NCI-H345 treated with DMSO at 0.1 percent for 48 hours (cell line): ENCODE measurements around the gene OST4.

Source experiments
- DNase-seq: peaks from one replicate; lab custom pipeline; 2025; ENCODE audit not compliant: unreplicated experiment; lab: John Stamatoyannopoulos, UW

Gene OST4

DNA sequence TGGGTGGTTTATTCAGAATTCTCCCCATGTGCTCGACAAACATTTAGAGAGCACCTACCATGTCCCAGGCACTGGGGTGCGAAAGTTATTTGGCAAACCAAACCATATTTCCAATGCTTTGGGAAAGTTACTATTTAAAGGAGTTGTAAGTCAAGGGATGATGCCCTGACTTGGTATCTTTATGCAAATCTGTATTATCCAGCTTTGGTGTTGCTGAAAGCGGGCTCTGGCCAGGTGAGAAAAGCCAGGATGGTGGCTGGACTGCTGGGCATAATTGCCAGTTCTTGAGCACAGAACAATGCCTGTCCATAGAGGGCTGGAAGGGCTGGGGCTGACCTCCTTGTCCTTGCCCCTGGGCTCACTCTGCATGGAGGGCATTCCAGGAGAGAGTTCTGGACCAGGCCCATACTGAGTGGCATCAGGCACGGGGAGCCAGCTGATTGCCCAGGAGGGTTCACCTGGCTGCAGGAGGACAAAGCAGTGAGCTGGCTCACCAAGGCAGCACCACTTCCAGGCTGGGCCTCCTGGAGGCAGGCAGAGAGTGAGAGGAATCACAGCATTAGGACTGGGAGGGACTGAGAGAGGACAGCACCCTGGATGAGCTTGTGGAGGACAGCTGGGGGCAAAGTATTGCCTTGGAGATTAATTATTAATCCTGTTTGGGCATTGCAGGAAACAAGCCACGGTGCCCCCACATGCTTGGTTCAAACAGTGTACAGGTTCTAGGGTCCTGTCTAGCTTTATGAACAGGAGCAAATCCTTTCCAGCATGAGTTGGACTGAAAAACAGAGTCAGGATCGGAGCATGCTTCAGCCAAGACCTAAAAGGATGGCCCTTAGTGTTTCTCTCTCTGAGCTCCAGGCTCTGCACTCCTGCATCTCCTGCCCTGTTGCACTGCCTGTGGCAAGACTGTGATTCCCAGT lies 22.2 kb upstream of the OST4 start:
- no peak for DNase-seq

- DNase-seq = no peak
Observed at GRCh38 chr2:27092696-27093429, 21.4 kb upstream of the OST4 start.

GRCh38 chr2:27091746-27092695 lies 20.6 kb upstream of the OST4 start:
- DNase-seq = no peak

GRCh38 chr2:27089111-27089954 lies 17.9 kb upstream of the OST4 start:
- no peak for DNase-seq

DNA sequence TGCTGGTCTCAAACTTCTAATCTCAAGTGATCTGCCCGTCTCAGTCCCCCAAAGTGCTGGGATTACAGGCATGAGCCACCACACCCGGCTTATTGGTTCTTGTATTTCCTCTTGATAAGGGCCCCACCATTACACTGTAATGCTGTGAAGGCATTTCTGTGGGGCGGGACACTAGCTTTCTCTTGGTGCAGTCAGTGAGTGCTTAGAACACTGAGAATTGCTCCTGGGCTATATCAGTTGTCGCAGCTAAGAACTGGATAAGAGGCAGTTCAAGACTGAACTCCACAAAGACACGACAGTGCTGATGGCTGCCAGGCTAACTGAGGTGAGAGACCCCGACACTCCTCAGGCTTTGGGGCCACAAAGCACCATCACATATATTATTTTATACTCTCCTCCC lies 17.2 kb upstream of the OST4 start:
- no peak for DNase-seq

- DNase-seq = no peak
Observed at GRCh38 chr2:27087823-27088410, 16.5 kb upstream of the OST4 start.

DNA sequence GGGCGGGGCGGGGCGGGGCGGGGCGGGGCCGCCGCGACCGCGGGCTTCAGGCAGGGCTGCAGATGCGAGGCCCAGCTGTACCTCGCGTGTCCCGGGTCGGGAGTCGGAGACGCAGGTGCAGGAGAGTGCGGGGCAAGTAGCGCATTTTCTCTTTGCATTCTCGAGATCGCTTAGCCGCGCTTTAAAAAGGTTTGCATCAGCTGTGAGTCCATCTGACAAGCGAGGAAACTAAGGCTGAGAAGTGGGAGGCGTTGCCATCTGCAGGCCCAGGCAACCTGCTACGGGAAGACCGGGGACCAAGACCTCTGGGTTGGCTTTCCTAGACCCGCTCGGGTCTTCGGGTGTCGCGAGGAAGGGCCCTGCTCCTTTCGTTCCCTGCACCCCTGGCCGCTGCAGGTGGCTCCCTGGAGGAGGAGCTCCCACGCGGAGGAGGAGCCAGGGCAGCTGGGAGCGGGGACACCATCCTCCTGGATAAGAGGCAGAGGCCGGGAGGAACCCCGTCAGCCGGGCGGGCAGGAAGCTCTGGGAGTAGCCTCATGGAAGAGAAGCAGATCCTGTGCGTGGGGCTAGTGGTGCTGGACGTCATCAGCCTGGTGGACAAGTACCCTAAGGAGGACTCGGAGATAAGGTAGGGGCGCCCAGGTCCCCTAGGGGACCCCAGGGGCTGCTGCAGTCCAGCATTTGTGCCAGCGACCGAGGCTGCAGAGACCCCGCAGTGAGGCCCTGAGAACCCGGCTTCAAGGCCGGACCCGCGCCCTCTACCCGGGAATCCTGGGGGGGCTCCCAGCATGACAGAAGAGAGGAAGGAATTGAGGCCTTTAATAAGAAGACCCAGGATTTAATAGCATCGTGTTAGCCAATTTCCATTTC lies 15.5 kb upstream of the OST4 start, which contains the start of gene KHK:
Gene KHK, plus strand, starts transcription at position 49 of the 870 bp plus-strand sequence. Its CDS starts 488 bp downstream, at position 537.
- DNase-seq = peak; percentile 70

- peak; percentile 92 for DNase-seq
Observed at GRCh38 chr2:27086090-27086723, 14.8 kb upstream of the OST4 start.

DNA sequence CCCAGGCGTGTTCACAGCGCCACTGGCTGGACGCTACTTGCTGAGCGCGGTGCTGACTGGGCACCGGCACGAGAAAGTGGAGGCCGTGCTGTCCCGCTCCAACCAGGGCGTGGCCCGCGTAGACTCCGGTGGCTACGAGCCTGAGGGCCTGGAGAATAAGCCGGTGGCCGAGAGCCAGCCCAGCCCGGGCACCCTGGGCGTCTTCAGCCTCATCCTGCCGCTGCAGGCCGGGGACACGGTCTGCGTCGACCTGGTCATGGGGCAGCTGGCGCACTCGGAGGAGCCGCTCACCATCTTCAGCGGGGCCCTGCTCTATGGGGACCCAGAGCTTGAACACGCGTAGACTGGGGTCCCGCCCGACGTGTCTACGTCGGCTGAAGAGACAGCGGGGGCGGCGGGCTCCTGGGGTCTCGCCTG lies 14.2 kb upstream of the OST4 start:
- DNase-seq = peak; percentile 16

DNA sequence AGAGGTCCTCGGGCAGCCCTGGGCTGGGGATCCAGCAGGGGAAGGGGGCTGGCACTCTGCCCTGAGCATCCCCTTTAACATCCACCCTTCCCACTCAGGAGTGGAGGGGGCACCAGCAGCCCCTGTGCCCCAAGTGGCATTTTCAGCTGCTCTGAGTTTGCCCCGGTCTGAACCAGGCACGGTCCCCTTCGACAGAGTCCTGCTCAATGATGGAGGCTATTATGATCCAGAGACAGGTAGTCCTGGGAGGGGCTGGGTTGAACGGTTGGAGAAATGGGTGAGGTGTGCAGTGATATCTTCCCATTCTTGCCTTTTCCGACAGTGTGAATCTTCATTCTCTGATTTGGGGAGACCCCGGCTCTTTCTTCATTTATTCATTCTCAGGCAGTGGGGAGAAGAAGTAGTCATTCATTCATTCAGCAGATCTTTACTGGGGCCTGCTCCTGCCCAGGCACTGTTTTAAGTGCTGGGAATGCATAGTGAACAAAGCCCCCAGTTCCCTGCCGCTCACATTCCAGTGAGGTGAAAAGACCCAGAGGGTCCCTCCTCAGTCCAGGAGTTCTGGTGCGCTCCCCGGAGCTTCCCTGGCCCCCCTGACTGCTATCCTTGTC lies 13.7 kb upstream of the OST4 start:
- no peak for DNase-seq

DNA sequence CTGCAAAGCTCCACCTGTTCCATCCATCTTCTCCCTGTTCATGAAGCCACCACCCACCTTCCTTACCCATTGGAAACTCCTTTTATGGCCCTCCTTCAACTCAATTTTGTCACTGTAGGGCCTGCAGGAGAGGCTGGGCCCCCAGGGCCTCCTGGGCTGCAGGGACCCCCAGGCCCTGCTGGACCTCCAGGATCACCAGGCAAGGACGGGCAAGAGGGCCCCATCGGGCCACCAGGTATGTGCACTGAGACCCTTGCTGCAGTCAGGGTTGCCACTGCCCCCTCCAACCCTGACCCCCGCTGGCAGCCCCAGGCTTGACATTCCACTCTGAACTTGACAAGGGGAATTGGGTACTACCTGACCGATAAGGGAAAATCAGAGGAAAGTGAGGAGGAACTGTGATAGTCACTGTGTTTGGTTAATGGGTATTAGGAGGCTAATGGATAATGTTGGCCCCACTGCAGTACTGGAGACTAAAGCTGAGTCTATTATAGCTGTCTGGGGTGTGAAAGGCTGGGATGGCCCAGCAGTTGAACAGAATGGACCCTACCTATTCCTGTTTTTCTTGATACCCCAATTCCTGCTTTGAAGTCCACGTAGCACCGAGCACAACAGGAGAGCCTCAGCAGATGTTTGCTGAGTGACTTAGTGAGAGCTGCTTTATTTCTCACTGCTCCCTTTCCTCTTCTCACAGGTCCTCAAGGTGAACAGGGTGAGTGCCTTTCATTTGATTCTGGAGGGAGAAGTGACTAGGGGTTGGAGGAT lies 13.0 kb upstream of the OST4 start:
- no peak for DNase-seq

DNA sequence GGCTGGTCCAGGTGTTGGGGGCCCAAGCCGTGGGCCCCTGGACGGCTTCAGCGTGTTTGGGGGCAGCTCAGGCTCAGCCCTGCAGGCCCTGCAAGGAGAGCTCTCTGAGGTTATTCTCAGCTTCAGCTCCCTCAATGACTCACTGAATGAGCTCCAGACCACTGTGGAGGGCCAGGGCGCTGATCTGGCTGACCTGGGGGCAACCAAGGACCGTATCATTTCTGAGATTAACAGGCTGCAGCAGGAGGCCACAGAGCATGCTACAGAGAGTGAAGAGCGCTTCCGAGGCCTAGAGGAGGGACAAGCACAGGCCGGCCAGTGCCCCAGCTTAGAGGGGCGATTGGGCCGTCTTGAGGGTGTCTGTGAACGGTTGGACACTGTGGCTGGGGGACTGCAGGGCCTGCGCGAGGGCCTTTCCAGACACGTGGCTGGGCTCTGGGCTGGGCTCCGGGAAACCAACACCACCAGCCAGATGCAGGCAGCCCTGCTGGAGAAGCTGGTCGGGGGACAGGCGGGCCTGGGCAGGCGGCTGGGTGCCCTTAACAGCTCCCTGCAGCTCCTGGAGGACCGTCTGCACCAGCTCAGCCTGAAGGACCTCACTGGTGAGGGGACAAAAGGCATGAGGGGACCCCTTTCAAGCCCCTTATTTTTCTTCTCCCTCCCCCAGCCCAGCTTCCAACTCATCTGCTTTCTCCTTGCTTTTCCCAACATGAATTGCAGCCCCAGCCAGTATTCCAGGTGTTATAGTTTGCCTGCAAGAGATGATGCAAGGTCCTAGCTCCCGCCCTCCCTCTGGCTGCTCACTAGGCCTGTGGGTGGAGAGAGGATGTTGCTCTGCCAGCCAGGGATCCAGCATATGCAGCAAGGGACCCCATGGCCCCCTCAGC lies 12.2 kb upstream of the OST4 start:
- no peak for DNase-seq

DNA sequence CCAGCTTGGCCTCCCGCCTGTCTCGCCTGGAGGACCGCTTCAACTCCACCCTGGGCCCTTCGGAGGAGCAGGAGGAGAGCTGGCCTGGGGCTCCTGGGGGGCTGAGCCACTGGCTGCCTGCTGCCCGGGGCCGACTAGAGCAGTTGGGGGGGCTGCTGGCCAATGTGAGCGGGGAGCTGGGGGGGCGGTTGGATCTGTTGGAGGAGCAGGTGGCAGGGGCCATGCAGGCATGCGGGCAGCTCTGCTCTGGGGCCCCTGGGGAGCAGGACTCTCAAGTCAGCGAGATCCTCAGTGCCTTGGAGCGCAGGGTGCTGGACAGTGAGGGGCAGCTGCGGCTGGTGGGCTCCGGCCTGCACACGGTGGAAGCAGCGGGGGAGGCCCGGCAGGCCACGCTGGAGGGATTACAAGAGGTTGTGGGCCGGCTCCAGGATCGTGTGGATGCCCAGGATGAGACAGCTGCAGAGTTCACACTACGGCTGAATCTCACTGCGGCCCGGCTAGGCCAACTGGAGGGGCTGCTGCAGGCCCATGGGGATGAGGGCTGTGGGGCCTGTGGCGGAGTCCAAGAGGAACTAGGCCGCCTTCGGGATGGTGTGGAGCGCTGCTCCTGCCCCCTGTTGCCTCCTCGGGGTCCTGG lies 11.4 kb upstream of the OST4 start:
- DNase-seq = no peak

DNA sequence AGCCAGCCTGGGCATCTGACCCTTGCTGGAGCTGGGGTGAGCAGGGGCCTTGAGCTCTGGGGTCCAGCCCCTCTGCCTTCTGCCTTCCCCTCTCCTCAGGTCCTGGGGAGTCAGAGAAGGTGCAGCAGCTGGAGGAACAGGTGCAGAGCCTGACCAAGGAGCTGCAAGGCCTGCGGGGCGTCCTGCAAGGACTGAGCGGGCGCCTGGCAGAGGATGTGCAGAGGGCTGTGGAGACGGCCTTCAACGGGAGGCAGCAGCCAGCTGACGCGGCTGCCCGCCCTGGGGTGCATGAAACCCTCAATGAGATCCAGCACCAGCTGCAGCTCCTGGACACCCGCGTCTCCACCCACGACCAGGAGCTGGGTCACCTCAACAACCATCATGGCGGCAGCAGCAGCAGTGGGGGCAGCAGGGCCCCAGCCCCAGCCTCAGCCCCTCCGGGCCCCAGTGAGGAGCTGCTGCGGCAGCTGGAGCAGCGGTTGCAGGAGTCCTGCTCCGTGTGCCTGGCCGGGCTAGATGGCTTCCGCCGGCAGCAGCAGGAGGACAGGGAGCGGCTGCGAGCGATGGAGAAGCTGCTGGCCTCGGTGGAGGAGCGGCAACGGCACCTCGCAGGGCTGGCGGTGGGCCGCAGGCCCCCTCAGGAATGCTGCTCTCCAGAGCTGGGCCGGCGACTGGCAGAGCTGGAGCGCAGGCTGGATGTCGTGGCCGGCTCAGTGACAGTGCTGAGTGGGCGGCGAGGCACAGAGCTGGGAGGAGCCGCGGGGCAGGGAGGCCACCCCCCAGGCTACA lies 10.7 kb upstream of the OST4 start:
- no peak for DNase-seq

DNA sequence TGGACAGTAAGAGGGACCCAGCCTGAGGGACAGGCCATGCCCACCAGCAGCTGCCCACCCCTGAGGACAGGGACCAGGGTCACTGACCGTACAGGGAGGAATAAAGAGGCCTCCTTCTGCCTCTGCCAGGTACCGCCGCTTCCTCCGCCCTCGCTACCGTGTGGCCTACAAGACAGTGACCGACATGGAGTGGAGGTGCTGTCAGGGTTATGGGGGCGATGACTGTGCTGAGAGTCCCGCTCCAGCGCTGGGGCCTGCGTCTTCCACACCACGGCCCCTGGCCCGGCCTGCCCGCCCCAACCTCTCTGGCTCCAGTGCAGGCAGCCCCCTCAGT lies 9.1 kb upstream of the OST4 start:
- no peak for DNase-seq
